Naive B cell (primary cell): Measurements from ENCODE around the gene COL1A1. TPM values are rescaled to one million over a fixed set of nuclear protein-coding genes. Genes with fewer than 3 reads are reported as not detected.

Source experiments
- ATAC-seq, 2 donors: fragments of 150-1000 bp; cut with Tn5 transposase; 2 replicates each; pipeline ENCODE4 v1.10.0; 2021; ENCODE audit warnings: low read depth in 2 of 2, mild to moderate bottlenecking in 2 of 2, moderate library complexity in 2 of 2
- DNase-seq: peaks from one replicate; pipeline ENCODE4 v3.0.0; 2022
- H3K27ac Mint-ChIP-seq, 6 donors: one replicate each; pipeline ENCODE4 v1.8.0; 2020 to 2022; ENCODE audit warnings: mild to moderate bottlenecking in 6 of 6, mixed read lengths in 6 of 6, moderate library complexity in 5 of 6, inconsistent platforms in 2 of 6
- H3K27me3 Mint-ChIP-seq, 3 donors: one replicate each; pipeline ENCODE4 v1.8.0; 2021 to 2022; ENCODE audit warnings: mixed read lengths in 3 of 3, mild to moderate bottlenecking in 1 of 3
- H3K36me3 Mint-ChIP-seq, 2 donors: one replicate each; pipeline ENCODE4 v1.8.0; 2020 to 2022; ENCODE audit warnings: mixed read lengths in 2 of 2, inconsistent platforms in 1 of 2, mild to moderate bottlenecking in 1 of 2
- H3K4me1 Mint-ChIP-seq, 3 donors: one replicate each; pipeline ENCODE4 v1.8.0; 2020 to 2022; ENCODE audit warnings: mixed read lengths in 3 of 3, inconsistent platforms in 1 of 3, mild to moderate bottlenecking in 1 of 3, moderate library complexity in 1 of 3
- H3K4me3 Mint-ChIP-seq, 8 donors: one replicate each; pipeline ENCODE4 v1.8.0; 2020 to 2022; ENCODE audit warnings: mild to moderate bottlenecking in 8 of 8, mixed read lengths in 8 of 8, moderate library complexity in 8 of 8, inconsistent platforms in 2 of 8
- H3K9me3 Mint-ChIP-seq, 7 donors: one replicate each; pipeline ENCODE4 v1.8.0; 2020 to 2022; ENCODE audit warnings: mixed read lengths in 7 of 7, mild to moderate bottlenecking in 5 of 7, inconsistent platforms in 2 of 7, moderate library complexity in 1 of 7
- polyA plus RNA-seq, 6 donors: library from polyadenylated mRNA; unstranded; fragments of 300-500 nt; fragmentation: Illumina TruSeq; gene quantifications; one replicate each; pipeline ENCODE4 v1.2.3, GENCODE V29; 2021; ENCODE audit warnings: low read depth in 6 of 6

COL1A1 gene
- polyA plus RNA-seq, 6 donors from 2014 or later = 0.23 to 0.80 TPM; not detected in 4

GRCh38 chr17:50146927-50147665, 54.3 kb downstream of the COL1A1 start:
- no peaks in the 10 kb centered on the region for H3K27me3 Mint-ChIP-seq
- H3K27ac Mint-ChIP-seq = peak overlapping the region; percentile 90 to 99 (median 98)
- peaks cover 0 to 2% (median 0%) of the 10 kb centered on the region in 7 donors for H3K9me3 Mint-ChIP-seq
- H3K4me3 Mint-ChIP-seq = peak overlapping the region; percentile 86 to 100 (median 100)
- H3K4me1 Mint-ChIP-seq = peaks cover 59 to 68% (median 60%) of the 10 kb centered on the region in 3 donors
- ATAC-seq (no peak), DNase-seq (no peak)
- H3K36me3 Mint-ChIP-seq = peaks cover 21 to 44% of the 10 kb centered on the region in 2 donors

GRCh38 chr17:50146230-50146926, 55.1 kb downstream of the COL1A1 start:
- Mint-ChIP-seq H3K9me3 (peaks cover 0 to 2% (median 0%) of the 10 kb centered on the region in 7 donors), H3K27ac (peak overlapping the region; percentile 90 to 99 (median 98)), H3K4me3 (peak overlapping the region; percentile 86 to 100 (median 100)), H3K36me3 (peaks cover 21 to 44% of the 10 kb centered on the region in 2 donors), H3K27me3 (no peaks in the 10 kb centered on the region), H3K4me1 (peaks cover 63 to 68% (median 64%) of the 10 kb centered on the region in 3 donors)
- DNase-seq = no peak
- ATAC-seq = no peak

GRCh38 chr17:50145532-50146229, 55.8 kb downstream of the COL1A1 start:
- Mint-ChIP-seq H3K27me3 (no peaks in the 10 kb centered on the region), H3K4me1 (peaks cover 70 to 74% (median 71%) of the 10 kb centered on the region in 3 donors), H3K27ac (peak overlapping the region in 5 of 6 donors; percentile 74 to 99 (median 94)), H3K9me3 (no peaks in the 10 kb centered on the region), H3K36me3 (peaks cover 21 to 44% of the 10 kb centered on the region in 2 donors), H3K4me3 (peak overlapping the region; percentile 86 to 100 (median 100))
- ATAC-seq = no peak
- DNase-seq = no peak

- H3K4me3 Mint-ChIP-seq = peak overlapping the region; percentile 83 to 100 (median 98)
- no peak for DNase-seq
- no peaks in the 10 kb centered on the region for H3K9me3 Mint-ChIP-seq
- no peaks in the 10 kb centered on the region for H3K27me3 Mint-ChIP-seq
- peaks cover 77 to 81% (median 78%) of the 10 kb centered on the region in 3 donors for H3K4me1 Mint-ChIP-seq
- peaks cover 21 to 45% of the 10 kb centered on the region in 2 donors for H3K36me3 Mint-ChIP-seq
- ATAC-seq = no peak
- H3K27ac Mint-ChIP-seq = peak overlapping the region in 5 of 6 donors; percentile 87 to 99 (median 94)
Measured at GRCh38 chr17:50144845-50145531, 56.4 kb downstream of the COL1A1 start.

- Mint-ChIP-seq H3K4me3 (peak overlapping the region; percentile 65 to 100 (median 88)), H3K9me3 (no peaks in the 10 kb centered on the region), H3K27me3 (no peaks in the 10 kb centered on the region), H3K36me3 (peaks cover 21 to 51% of the 10 kb centered on the region in 2 donors), H3K4me1 (peaks cover 84 to 87% (median 84%) of the 10 kb centered on the region in 3 donors), H3K27ac (peak overlapping the region; percentile 61 to 98 (median 88))
- DNase-seq (no peak), ATAC-seq (no peak)
Measured at GRCh38 chr17:50144355-50144754, 57.1 kb downstream of the COL1A1 start.

GRCh38 chr17:50143461-50144176, 57.8 kb downstream of the COL1A1 start:
- DNase-seq (no peak), ATAC-seq (no peak)
- Mint-ChIP-seq H3K9me3 (no peaks in the 10 kb centered on the region), H3K27ac (peak overlapping the region in 5 of 6 donors; percentile 61 to 98 (median 90)), H3K4me1 (peaks cover 84 to 87% (median 87%) of the 10 kb centered on the region in 3 donors), H3K27me3 (no peaks in the 10 kb centered on the region), H3K4me3 (peak overlapping the region in 7 of 8 donors; percentile 65 to 100 (median 91)), H3K36me3 (peaks cover 21 to 51% of the 10 kb centered on the region in 2 donors)

GRCh38 chr17:50141745-50142110, 59.7 kb downstream of the COL1A1 start:
- no peaks in the 10 kb centered on the region for H3K9me3 Mint-ChIP-seq
- peaks cover 21 to 60% of the 10 kb centered on the region in 2 donors for H3K36me3 Mint-ChIP-seq
- peak overlapping the region in 5 of 6 donors; percentile 83 to 98 (median 93) for H3K27ac Mint-ChIP-seq
- no peak for DNase-seq
- H3K4me1 Mint-ChIP-seq = peaks cover 87 to 89% (median 89%) of the 10 kb centered on the region in 3 donors
- peak overlapping the region; percentile 38 to 86 (median 77) for H3K4me3 Mint-ChIP-seq
- no peaks in the 10 kb centered on the region for H3K27me3 Mint-ChIP-seq
- no peak for ATAC-seq

GRCh38 chr17:50141026-50141744, 60.2 kb downstream of the COL1A1 start:
- Mint-ChIP-seq H3K27ac (peak overlapping the region in 5 of 6 donors; percentile 78 to 98 (median 93)), H3K4me1 (peaks cover 85 to 88% (median 87%) of the 10 kb centered on the region in 3 donors), H3K9me3 (no peaks in the 10 kb centered on the region), H3K36me3 (peaks cover 21 to 61% of the 10 kb centered on the region in 2 donors), H3K4me3 (peak overlapping the region; percentile 38 to 86 (median 79)), H3K27me3 (no peaks in the 10 kb centered on the region)
- no peak for DNase-seq
- no peak for ATAC-seq

GRCh38 chr17:50139950-50140885, 61.2 kb downstream of the COL1A1 start:
- Mint-ChIP-seq H3K4me1 (peaks cover 75 to 78% (median 77%) of the 10 kb centered on the region in 3 donors), H3K9me3 (no peaks in the 10 kb centered on the region), H3K4me3 (peak overlapping the region in 7 of 8 donors; percentile 6 to 86 (median 70)), H3K27ac (peak overlapping the region in 5 of 6 donors; percentile 57 to 98 (median 89)), H3K27me3 (no peaks in the 10 kb centered on the region), H3K36me3 (peaks cover 21 to 55% of the 10 kb centered on the region in 2 donors)
- DNase-seq (peak; percentile 78), ATAC-seq (peak; percentile 87 to 90)

GRCh38 chr17:50139185-50139783, 62.1 kb downstream of the COL1A1 start:
- Mint-ChIP-seq H3K9me3 (no peaks in the 10 kb centered on the region), H3K4me1 (peaks cover 66 to 69% (median 68%) of the 10 kb centered on the region in 3 donors), H3K36me3 (peaks cover 16 to 46% of the 10 kb centered on the region in 2 donors), H3K4me3 (no peak overlapping the region), H3K27me3 (no peaks in the 10 kb centered on the region), H3K27ac (peak overlapping the region in 4 of 6 donors; percentile 86 to 98 (median 89))
- DNase-seq (no peak), ATAC-seq (no peak)
